H1 (cell line): ENCODE results near the gene NDUFB6.

ENCODE experiments used
- JUND ChIP-seq: IDR thresholded peaks from 2 replicates; pipeline ENCODE4 v1.6.1; 2011; ENCODE audit warnings: mild to moderate bottlenecking, improper control_type of control experiment, low read length
- MAX ChIP-seq: IDR thresholded peaks from 2 replicates; pipeline ENCODE4 v1.6.1; 2012; ENCODE audit warnings: inconsistent platforms
- POLR2A ChIP-seq, 2 experiments: IDR thresholded peaks; 1 replicate in 1 of 2; 2 replicates in 1 of 2; pipeline ENCODE4 v1.6.1; 2011; ENCODE audit warnings: low read depth in 2 of 2, low read length in 2 of 2, mild to moderate bottlenecking in 2 of 2; ENCODE audit errors: control extremely low read depth in 1 of 2
- RAD21 ChIP-seq, 2 experiments: IDR thresholded peaks in 1 of 2; conservative IDR thresholded peaks in 1 of 2; 2 replicates each; pipeline ENCODE4 v1.6.1; 2011; ENCODE audit warnings: low read depth in 2 of 2, low read length in 2 of 2, improper control_type of control experiment in 1 of 2, inconsistent platforms in 1 of 2, mild to moderate bottlenecking in 1 of 2, moderate library complexity in 1 of 2

- TF ChIP-seq JUND (no peak), RAD21 (IDR thresholded peaks at IDR 0.05 in 1 of 2, conservative IDR thresholded peaks at IDR 0.05 in 1 of 2; ENCODE audit: low read depth in 2 of 2, low read length in 2 of 2) (no peak), MAX (no peak), POLR2A (IDR thresholded peaks at IDR 0.05; ENCODE audit: control extremely low read depth in 1 of 2, low read depth in 2 of 2, low read length in 2 of 2) (no peak)
Observed at GRCh38 chr9:32508728-32509127, 64.2 kb downstream of the NDUFB6 start.
